ENCODE results near the gene C6orf15.

C6orf15 gene

GRCh38 chr6:31156641-31157040 is 44.3 kb upstream of the C6orf15 start:
- no peak for DNase-seq (ENCODE audit: low read depth)
- H3K4me3 ChIP-seq (ENCODE audit: low read depth, low read length), result no peak overlapping the region
- no peak for TF ChIP-seq CTCF (IDR thresholded peaks at IDR 0.05; ENCODE audit: low read depth, low read length, missing control alignments)

GRCh38 chr6:31154436-31154835 is 42.1 kb upstream of the C6orf15 start:
- H3K4me3 ChIP-seq (ENCODE audit: low read depth, low read length), result no peak overlapping the region
- TF ChIP-seq CTCF (IDR thresholded peaks at IDR 0.05; ENCODE audit: low read depth, low read length, missing control alignments), result no peak
- no peak for DNase-seq (ENCODE audit: low read depth)

- DNase-seq (ENCODE audit: low read depth), result no peak
- no peak overlapping the region for H3K4me3 ChIP-seq (ENCODE audit: low read depth, low read length)
- TF ChIP-seq CTCF (IDR thresholded peaks at IDR 0.05; ENCODE audit: low read depth, low read length, missing control alignments), result no peak
Measured at GRCh38 chr6:31152781-31153180, 40.4 kb upstream of the C6orf15 start.

DNA sequence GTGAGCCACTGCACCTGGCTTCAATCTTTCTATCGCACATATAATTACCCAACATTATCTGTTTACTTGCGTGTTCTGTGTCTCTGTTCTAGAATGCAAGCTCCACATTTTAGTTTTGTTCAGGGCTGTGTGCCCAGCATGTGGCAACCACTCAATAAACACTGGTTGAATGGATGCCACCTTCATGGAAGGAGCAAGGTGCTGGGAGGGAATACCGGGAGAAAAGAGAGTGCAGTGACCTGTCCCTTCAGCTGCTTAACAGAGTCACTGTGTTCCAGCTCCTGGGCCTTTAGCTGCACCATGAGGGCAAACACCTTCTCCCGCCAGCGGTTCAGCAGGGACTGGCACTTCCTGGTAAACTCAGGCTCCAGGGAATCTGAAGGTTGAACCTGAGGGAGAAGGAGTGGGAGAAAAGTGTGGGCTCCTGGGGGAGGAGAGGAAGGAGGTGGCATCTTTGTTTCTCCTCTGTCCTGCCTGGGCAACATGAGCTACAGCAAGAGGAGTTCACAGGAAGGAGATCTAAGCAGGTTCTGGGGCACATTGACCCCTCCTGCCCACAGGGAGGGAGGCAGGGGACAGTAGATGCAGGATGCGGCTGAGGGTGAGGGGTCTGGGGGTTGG is 37.6 kb upstream of the C6orf15 start:
- no peak overlapping the region for H3K4me3 ChIP-seq (ENCODE audit: low read depth, low read length)
- TF ChIP-seq CTCF (IDR thresholded peaks at IDR 0.05; ENCODE audit: low read depth, low read length, missing control alignments), result no peak
- no peak for DNase-seq (ENCODE audit: low read depth)

DNA sequence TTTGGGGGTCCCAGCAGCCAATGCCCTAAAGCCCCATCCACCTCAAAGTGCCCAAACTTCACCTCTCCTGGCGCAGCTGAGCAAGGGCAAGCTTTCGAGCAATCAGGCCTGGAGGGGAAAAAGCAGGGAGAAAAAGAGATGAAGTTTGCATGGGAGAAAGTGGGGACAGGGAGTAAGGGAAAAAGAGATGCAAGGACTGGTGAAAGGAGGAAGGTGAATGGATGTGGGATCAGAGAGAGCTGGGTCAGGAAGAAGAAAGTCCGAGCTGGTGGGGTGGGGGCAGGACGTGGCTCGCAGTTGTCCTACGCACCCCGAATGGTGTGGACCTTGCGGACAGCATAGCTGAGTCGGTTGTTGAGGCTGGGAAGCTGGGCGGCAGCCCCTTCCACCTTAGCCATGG is 33.0 kb upstream of the C6orf15 start:
- DNase-seq (ENCODE audit: low read depth), result no peak
- no peak for TF ChIP-seq CTCF (IDR thresholded peaks at IDR 0.05; ENCODE audit: low read depth, low read length, missing control alignments)
- H3K4me3 ChIP-seq (ENCODE audit: low read depth, low read length), result no peak overlapping the region

DNA sequence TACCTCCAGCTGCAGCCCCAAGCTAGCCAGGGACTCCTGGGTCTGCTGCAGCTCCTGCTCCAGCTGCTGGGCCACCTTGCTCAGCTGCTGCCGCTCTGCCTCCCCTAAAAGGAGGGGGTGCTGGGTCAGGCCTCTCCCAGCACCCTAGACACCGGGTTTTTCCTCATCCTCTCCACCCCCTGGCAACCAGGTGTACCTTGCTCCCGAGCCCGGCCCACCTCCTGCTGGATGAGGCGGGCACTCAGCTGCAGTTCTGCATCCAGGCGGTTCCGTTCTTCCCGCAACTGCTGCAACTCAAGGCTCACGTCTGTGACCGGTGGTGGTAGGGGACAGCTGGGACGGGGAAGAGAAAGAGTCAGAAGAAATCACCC is 32.6 kb upstream of the C6orf15 start:
- no peak for TF ChIP-seq CTCF (IDR thresholded peaks at IDR 0.05; ENCODE audit: low read depth, low read length, missing control alignments)
- DNase-seq (ENCODE audit: low read depth), result no peak
- no peak overlapping the region for H3K4me3 ChIP-seq (ENCODE audit: low read depth, low read length)

GRCh38 chr6:31144296-31144969 is 32.1 kb upstream of the C6orf15 start:
- H3K4me3 ChIP-seq (ENCODE audit: low read depth, low read length), result no peak overlapping the region
- no peak for TF ChIP-seq CTCF (IDR thresholded peaks at IDR 0.05; ENCODE audit: low read depth, low read length, missing control alignments)
- DNase-seq (ENCODE audit: low read depth), result no peak

Data from GM12864 (cell line).